GM12878 (cell line): Measurements from ENCODE around the gene PRKN. TPM values are rescaled to one million over a fixed set of nuclear protein-coding genes. Genes with fewer than 3 reads are reported as not detected.

Source experiments
- ATAC-seq: fragments of 200-7000 bp; cut with Tn5 transposase; 3 replicates; pipeline ENCODE4 v1.9.1; 2020; ENCODE audit warnings: mild to moderate bottlenecking, moderate library complexity
- BruUV-seq: library from RNA; stranded (reverse); fragments of 400-500 nt; replicated peaks from 2 replicates; lab custom pipeline; 2021; lab: Mats Ljungman, UMichigan
- CTCF ChIA-PET: fragments of 300-600 bp; sonication (Branson Sonifier 250); formaldehyde crosslinking; extraction: SDS; loops from one replicate; lab custom pipeline; 2021; ENCODE audit warnings: inconsistent platforms; lab: Yijun Ruan, JAX
- POLR2A ChIA-PET: fragments of 350-600 bp; formaldehyde crosslinking; extraction: SDS; loops from one replicate; lab custom pipeline; 2021; ENCODE audit warnings: inconsistent platforms; lab: Charles Lee
- RAD21 ChIA-PET: fragments of 300-600 bp; sonication (Branson Sonifier 250); formaldehyde crosslinking; loops from one replicate; lab custom pipeline; 2023; ENCODE audit warnings: antibody characterized with exemption; ENCODE audit not compliant: unreplicated experiment; lab: Charles Lee
- SMC1A ChIA-PET: fragments of 300-600 bp; sonication (Branson Sonifier 250); formaldehyde crosslinking; loops from one replicate; lab custom pipeline; 2023; ENCODE audit not compliant: unreplicated experiment, uncharacterized antibody; lab: Charles Lee
- DNase-seq: peaks from one replicate; pipeline ENCODE4 v3.0.0-alpha.2; 2011; ENCODE audit warnings: low read depth, low spot score
- FAIRE-seq: peaks from 3 replicates; lab custom pipeline; 2011; peaks lifted over from hg19 to GRCh38; lab: Jason Lieb, UNC
- H2AFZ ChIP-seq: 2 replicates; pipeline ENCODE4 v1.6.0; 2011; ENCODE audit warnings: low read depth, low read length, control low read depth; ENCODE audit not compliant: control insufficient read depth
- H3K27ac ChIP-seq: 2 replicates; pipeline ENCODE4 v1.5.1; 2011; ENCODE audit warnings: control low read depth; ENCODE audit not compliant: control insufficient read depth, insufficient read depth
- H3K27me3 ChIP-seq, 2 experiments: replicated peaks in 1 of 2; 2 replicates each; pipeline versions ENCODE4 v1.6.0 to v1.6.1; 2011; ENCODE audit warnings: low read length in 1 of 2; ENCODE audit not compliant: control insufficient read depth in 2 of 2, insufficient read depth in 2 of 2
- H3K36me3 ChIP-seq, 2 experiments: 2 replicates each; pipeline ENCODE4 v1.5.1; 2011; ENCODE audit warnings: low read length in 1 of 2; ENCODE audit not compliant: control insufficient read depth in 2 of 2, insufficient read depth in 2 of 2
- H3K4me1 ChIP-seq: 2 replicates; pipeline ENCODE4 v1.6.1; 2011; ENCODE audit warnings: mild to moderate bottlenecking, low read length, moderate library complexity, mixed read lengths; ENCODE audit not compliant: control insufficient read depth, insufficient read depth
- H3K4me2 ChIP-seq: 2 replicates; pipeline ENCODE4 v1.6.0; 2011; ENCODE audit warnings: control low read depth; ENCODE audit not compliant: control insufficient read depth, insufficient read depth
- H3K4me3 ChIP-seq: fragments of 200-600 bp; sonication (generic); 2 replicates; pipeline ENCODE4 v1.5.1; 2016
- H3K79me2 ChIP-seq: 2 replicates; pipeline ENCODE4 v1.6.0; 2011; ENCODE audit warnings: low read length; ENCODE audit not compliant: control insufficient read depth, insufficient read depth
- H3K9ac ChIP-seq: 2 replicates; pipeline ENCODE4 v1.8.0; 2011; ENCODE audit warnings: low read length, control low read depth, mixed read lengths; ENCODE audit not compliant: control insufficient read depth, insufficient read depth
- H3K9me3 ChIP-seq: replicated peaks from 3 replicates; pipeline ENCODE4 v1.5.1; 2011; ENCODE audit warnings: mild to moderate bottlenecking, low read length; ENCODE audit not compliant: control insufficient read depth, insufficient read depth
- H4K20me1 ChIP-seq: 2 replicates; pipeline ENCODE4 v1.6.0; 2011; ENCODE audit not compliant: control insufficient read depth, insufficient read depth
- ASH2L ChIP-seq: fragments of 300-600, 200-600 bp; sonication (generic); IDR thresholded peaks from 2 replicates; pipeline ENCODE4 v1.6.1; 2017; ENCODE audit warnings: low read depth, mild to moderate bottlenecking, borderline replicate concordance
- BHLHE40 ChIP-seq, 2 experiments: fragments of 450-650 bp in 1 of 2; IDR thresholded peaks; 2 replicates each; pipeline ENCODE4 v1.6.1; 2011 to 2017; ENCODE audit warnings: low read depth in 2 of 2, borderline replicate concordance in 1 of 2, improper control_type of control experiment in 1 of 2, low read length in 1 of 2, mild to moderate bottlenecking in 1 of 2
- E2F4 ChIP-seq: IDR thresholded peaks from 2 replicates; pipeline ENCODE4 v1.6.1; 2012; ENCODE audit warnings: low read depth, low read length, improper control_type of control experiment
- E2F8 ChIP-seq: fragments of 450-650 bp; IDR thresholded peaks from 2 replicates; pipeline ENCODE4 v1.6.1; 2018; ENCODE audit warnings: mild to moderate bottlenecking, low read depth, moderate library complexity; ENCODE audit not compliant: partially characterized antibody
- JUNB ChIP-seq: IDR thresholded peaks from 2 replicates; pipeline ENCODE4 v1.6.1; 2016; ENCODE audit warnings: antibody characterized with exemption, mild to moderate bottlenecking
- MEF2B ChIP-seq: fragments of 450-650 bp; IDR thresholded peaks from 2 replicates; pipeline ENCODE4 v1.6.1; 2018; ENCODE audit warnings: mild to moderate bottlenecking, moderate library complexity; ENCODE audit not compliant: partially characterized antibody, poor library complexity, severe bottlenecking
- NR2C1 ChIP-seq: fragments of 450-650 bp; IDR thresholded peaks from 2 replicates; pipeline ENCODE4 v1.6.1; 2017; ENCODE audit warnings: antibody characterized with exemption, mild to moderate bottlenecking, moderate library complexity
- NR2C2 ChIP-seq: IDR thresholded peaks from 2 replicates; pipeline ENCODE4 v1.6.1; 2011; ENCODE audit warnings: borderline replicate concordance, low read depth; ENCODE audit not compliant: control insufficient read depth, insufficient read length
- NR2F1 ChIP-seq: fragments of 450-650 bp; conservative IDR thresholded peaks from 2 replicates; pipeline ENCODE4 v1.6.1; 2017; ENCODE audit warnings: mild to moderate bottlenecking
- PAX5 ChIP-seq: IDR thresholded peaks from 2 replicates; pipeline ENCODE4 v1.6.1; 2011; ENCODE audit warnings: low read depth, low read length, borderline replicate concordance
- RAD21 ChIP-seq: IDR thresholded peaks from 2 replicates; pipeline ENCODE4 v1.6.1; 2011; ENCODE audit warnings: mild to moderate bottlenecking, low read depth, low read length, moderate library complexity; ENCODE audit not compliant: insufficient read depth
- RBBP5 ChIP-seq: fragments of 200-600 bp; sonication (generic); conservative IDR thresholded peaks from 2 replicates; pipeline ENCODE4 v1.6.1; 2016
- ZBTB40 ChIP-seq: fragments of 450-650 bp; IDR thresholded peaks from 2 replicates; pipeline ENCODE4 v1.6.1; 2016; ENCODE audit warnings: mild to moderate bottlenecking, moderate library complexity, borderline replicate concordance
- WGBS: methylation state at CpG from one replicate; pipeline ENCODE4 v1.1.6; 2016; ENCODE audit warnings: low lambda C conversion rate; ENCODE audit not compliant: insufficient replicate concordance, insufficient coverage; ENCODE audit errors: missing lambda C conversion rate; 5-methylcytosine and 5-hydroxymethylcytosine counted together
- in situ Hi-C: fragments of 300-500 bp; cut with MboI; formaldehyde crosslinking; loops from 9 replicates; pipeline ENCODE4 v1.14.3; 2018; ENCODE audit warnings: mixed read lengths
- intact Hi-C: fragments of 100-400 bp; cut with micrococcal nuclease; formaldehyde crosslinking; loops from one replicate; pipeline ENCODE4 v1.14.2; 2022; ENCODE audit not compliant: unreplicated experiment
- polyA plus RNA-seq, 11 experiments: library from polyadenylated mRNA; depleted of rRNA in 4 of 11; unstranded in 6 of 11; stranded (reverse) in 5 of 11; fragments of >200 nt; fragmentation: Nextera tagmentation in 4 of 11; fragmentation: Illumina TruSeq in 1 of 11; extraction: Ambion mirVana in 4 of 11; extraction: Trizol in 1 of 11; gene quantifications; 1 replicate in 1 of 11; 2 replicates in 10 of 11; pipeline versions ENCODE4 v1.2.1 to v1.2.3, GENCODE V29; 2011 to 2016; ENCODE audit warnings: inconsistent platforms in 2 of 11, missing spikeins in 2 of 11, low read depth in 1 of 11
- total RNA-seq, 4 experiments: library from RNA; depleted of rRNA in 3 of 4; stranded (reverse); fragments of >200 nt in 3 of 4; fragmentation: Illumina TruSeq in 1 of 4; extraction: Trizol in 1 of 4; gene quantifications; 2 replicates each; pipeline versions ENCODE4 v1.2.1 to v1.2.3, GENCODE V29; 2013 to 2021

The PRKN gene
- total and polyA plus RNA-seq, 10 of the 15 experiments (the other 5 are each of a cell fraction or from before 2014, with no cell fraction given): 0.06 to 0.09 TPM; not detected in 8

- SMC1A ChIA-PET: no interaction called here
- H3K9ac ChIP-seq: no peak overlapping the region
These were observed 249.3 kb downstream of the PRKN start for GRCh38 chr6:162478192-162478671.

More at GRCh38 chr6:162478192-162478671, 249.3 kb downstream of the PRKN start:
- no peaks in the 10 kb centered on the region for H3K9me3 ChIP-seq
- CTCF ChIA-PET: interaction anchor here (0.7 kb wide), 1 partner anchor 22 kb away, joined by 3 read pairs; no protein-coding TSS in a partner anchor
- DNase-seq: peak; percentile 33
- FAIRE-seq: peak; percentile 18
- in situ Hi-C loops (no loop called here), intact Hi-C loops (no loop called here)
- H3K36me3 ChIP-seq: no peaks in the 10 kb centered on the region
- no peaks in the 10 kb centered on the region for H3K27me3 ChIP-seq
- H3K4me2 ChIP-seq: no peak overlapping the region
- peak; percentile 91 for ATAC-seq
- peaks cover 3% of the 10 kb centered on the region; the same call in 1 of the 2 replicates for H3K4me1 ChIP-seq
- no peak overlapping the region for H2AFZ ChIP-seq
- RAD21 ChIA-PET: no interaction called here
- no peak overlapping the region for H3K27ac ChIP-seq
- no TSS peak for BruUV-seq
- 0% methylated on average over 7 of the region's 7 CpGs for WGBS
- H3K79me2 ChIP-seq: no peaks in the 10 kb centered on the region
- POLR2A ChIA-PET: no interaction called here
- no peak overlapping the region for H3K4me3 ChIP-seq
- TF ChIP-seq RAD21: no peak
- TF ChIP-seq NR2C2: no peak
- peak; percentile 21 for TF ChIP-seq MEF2B
- TF ChIP-seq BHLHE40 (IDR thresholded peaks at IDR 0.05; ENCODE audit: borderline replicate concordance in 1 of 2, low read depth in 2 of 2, low read length in 1 of 2): no peak
- no peak; the same call in 1 of the 2 replicates for TF ChIP-seq NR2C1
- no peak for TF ChIP-seq E2F8
- peak; percentile 56; the same call in 1 of the 2 replicates for TF ChIP-seq NR2F1
- TF ChIP-seq E2F4: no peak
- no peak for TF ChIP-seq JUNB
- TF ChIP-seq ZBTB40: no peak
- TF ChIP-seq RBBP5: no peak
- peak; percentile 77; the same call in 1 of the 2 replicates for TF ChIP-seq PAX5
- no peak for TF ChIP-seq ASH2L
- no peaks in the 10 kb centered on the region for H4K20me1 ChIP-seq
